ENCODE data around the gene VGLL3. TPM values are rescaled to one million over a fixed set of nuclear protein-coding genes. Genes with fewer than 3 reads are reported as not detected.

The VGLL3 gene
- total and polyA plus RNA-seq, 2 experiments from 2014 or later = 1.4 to 7.3 TPM

- TF ChIP-seq REST (IDR thresholded peaks at IDR 0.05; ENCODE audit: unreplicated experiment) (no peak), ZNF331 (CRISPR knock-in tag; IDR thresholded peaks at IDR 0.05; ENCODE audit: low read depth) (no peak)
- TF ChIP-seq, protein P1, sequence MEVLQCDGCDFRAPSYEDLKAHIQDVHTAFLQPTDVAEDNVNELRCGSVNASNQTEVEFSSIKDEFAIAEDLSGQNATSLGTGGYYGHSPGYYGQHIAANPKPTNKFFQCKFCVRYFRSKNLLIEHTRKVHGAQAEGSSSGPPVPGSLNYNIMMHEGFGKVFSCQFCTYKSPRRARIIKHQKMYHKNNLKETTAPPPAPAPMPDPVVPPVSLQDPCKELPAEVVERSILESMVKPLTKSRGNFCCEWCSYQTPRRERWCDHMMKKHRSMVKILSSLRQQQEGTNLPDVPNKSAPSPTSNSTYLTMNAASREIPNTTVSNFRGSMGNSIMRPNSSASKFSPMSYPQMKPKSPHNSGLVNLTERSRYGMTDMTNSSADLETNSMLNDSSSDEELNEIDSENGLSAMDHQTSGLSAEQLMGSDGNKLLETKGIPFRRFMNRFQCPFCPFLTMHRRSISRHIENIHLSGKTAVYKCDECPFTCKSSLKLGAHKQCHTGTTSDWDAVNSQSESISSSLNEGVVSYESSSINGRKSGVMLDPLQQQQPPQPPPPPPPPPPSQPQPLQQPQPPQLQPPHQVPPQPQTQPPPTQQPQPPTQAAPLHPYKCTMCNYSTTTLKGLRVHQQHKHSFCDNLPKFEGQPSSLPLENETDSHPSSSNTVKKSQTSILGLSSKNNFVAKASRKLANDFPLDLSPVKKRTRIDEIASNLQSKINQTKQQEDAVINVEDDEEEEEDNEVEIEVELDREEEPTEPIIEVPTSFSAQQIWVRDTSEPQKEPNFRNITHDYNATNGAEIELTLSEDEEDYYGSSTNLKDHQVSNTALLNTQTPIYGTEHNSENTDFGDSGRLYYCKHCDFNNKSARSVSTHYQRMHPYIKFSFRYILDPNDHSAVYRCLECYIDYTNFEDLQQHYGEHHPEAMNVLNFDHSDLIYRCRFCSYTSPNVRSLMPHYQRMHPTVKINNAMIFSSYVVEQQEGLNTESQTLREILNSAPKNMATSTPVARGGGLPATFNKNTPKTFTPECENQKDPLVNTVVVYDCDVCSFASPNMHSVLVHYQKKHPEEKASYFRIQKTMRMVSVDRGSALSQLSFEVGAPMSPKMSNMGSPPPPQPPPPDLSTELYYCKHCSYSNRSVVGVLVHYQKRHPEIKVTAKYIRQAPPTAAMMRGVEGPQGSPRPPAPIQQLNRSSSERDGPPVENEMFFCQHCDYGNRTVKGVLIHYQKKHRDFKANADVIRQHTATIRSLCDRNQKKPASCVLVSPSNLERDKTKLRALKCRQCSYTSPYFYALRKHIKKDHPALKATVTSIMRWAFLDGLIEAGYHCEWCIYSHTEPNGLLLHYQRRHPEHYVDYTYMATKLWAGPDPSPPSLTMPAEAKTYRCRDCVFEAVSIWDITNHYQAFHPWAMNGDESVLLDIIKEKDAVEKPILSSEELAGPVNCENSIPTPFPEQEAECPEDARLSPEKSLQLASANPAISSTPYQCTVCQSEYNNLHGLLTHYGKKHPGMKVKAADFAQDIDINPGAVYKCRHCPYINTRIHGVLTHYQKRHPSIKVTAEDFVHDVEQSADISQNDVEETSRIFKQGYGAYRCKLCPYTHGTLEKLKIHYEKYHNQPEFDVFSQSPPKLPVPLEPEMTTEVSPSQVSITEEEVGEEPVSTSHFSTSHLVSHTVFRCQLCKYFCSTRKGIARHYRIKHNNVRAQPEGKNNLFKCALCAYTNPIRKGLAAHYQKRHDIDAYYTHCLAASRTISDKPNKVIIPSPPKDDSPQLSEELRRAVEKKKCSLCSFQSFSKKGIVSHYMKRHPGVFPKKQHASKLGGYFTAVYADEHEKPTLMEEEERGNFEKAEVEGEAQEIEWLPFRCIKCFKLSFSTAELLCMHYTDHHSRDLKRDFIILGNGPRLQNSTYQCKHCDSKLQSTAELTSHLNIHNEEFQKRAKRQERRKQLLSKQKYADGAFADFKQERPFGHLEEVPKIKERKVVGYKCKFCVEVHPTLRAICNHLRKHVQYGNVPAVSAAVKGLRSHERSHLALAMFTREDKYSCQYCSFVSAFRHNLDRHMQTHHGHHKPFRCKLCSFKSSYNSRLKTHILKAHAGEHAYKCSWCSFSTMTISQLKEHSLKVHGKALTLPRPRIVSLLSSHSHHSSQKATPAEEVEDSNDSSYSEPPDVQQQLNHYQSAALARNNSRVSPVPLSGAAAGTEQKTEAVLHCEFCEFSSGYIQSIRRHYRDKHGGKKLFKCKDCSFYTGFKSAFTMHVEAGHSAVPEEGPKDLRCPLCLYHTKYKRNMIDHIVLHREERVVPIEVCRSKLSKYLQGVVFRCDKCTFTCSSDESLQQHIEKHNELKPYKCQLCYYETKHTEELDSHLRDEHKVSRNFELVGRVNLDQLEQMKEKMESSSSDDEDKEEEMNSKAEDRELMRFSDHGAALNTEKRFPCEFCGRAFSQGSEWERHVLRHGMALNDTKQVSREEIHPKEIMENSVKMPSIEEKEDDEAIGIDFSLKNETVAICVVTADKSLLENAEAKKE (CRISPR knock-in tag; IDR thresholded peaks at IDR 0.05) = peak; percentile 93
Measured at GRCh38 chr3:86890741-86891396, 100.1 kb downstream of the VGLL3 start (continued).

Other genes starting within 250 kb of the VGLL3 start
- 45.1 and 53.7 TPM in 2 replicates for gene CHMP2B, start 236.2 kb upstream of the VGLL3 start, total RNA-seq (2014; rRNA removed; shearing (Covaris generic))
- gene CHMP2B, start 236.2 kb upstream of the VGLL3 start, polyA plus RNA-seq (2016; fragmentation: Nextera tagmentation; extraction: Ambion mirVana) = 112 and 130 TPM in 2 replicates

Measured in GM23338 (cell line).